ENCODE measurements around the gene CDH5. TPM values are rescaled to one million over a fixed set of nuclear protein-coding genes. Genes with fewer than 3 reads are reported as not detected.

Gene CDH5
- total and polyA plus RNA-seq, 7 donors = 0.60 to 26.0 (median 12.6) TPM

GRCh38 chr16:66354034-66354909 lies 12.2 kb upstream of the CDH5 start:
- Histone ChIP-seq H3K4me3 (no peak overlapping the region), H3K36me3 (no peaks in the 10 kb centered on the region), H3K9me3 (no peaks in the 10 kb centered on the region), H3K27ac (no peak overlapping the region), H3K27me3 (no peaks in the 10 kb centered on the region), H3K4me1 (no peaks in the 10 kb centered on the region)
- intact Hi-C loops (cut with DNase I) = no loop called here
- TF ChIP-seq EP300 (IDR thresholded peaks at IDR 0.05) = no peak
- TF ChIP-seq, protein P1, sequence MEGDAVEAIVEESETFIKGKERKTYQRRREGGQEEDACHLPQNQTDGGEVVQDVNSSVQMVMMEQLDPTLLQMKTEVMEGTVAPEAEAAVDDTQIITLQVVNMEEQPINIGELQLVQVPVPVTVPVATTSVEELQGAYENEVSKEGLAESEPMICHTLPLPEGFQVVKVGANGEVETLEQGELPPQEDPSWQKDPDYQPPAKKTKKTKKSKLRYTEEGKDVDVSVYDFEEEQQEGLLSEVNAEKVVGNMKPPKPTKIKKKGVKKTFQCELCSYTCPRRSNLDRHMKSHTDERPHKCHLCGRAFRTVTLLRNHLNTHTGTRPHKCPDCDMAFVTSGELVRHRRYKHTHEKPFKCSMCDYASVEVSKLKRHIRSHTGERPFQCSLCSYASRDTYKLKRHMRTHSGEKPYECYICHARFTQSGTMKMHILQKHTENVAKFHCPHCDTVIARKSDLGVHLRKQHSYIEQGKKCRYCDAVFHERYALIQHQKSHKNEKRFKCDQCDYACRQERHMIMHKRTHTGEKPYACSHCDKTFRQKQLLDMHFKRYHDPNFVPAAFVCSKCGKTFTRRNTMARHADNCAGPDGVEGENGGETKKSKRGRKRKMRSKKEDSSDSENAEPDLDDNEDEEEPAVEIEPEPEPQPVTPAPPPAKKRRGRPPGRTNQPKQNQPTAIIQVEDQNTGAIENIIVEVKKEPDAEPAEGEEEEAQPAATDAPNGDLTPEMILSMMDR (IDR thresholded peaks at IDR 0.05) = no peak
- TF ChIP-seq POLR2AphosphoS5 (IDR thresholded peaks at IDR 0.05) = no peak
- TF ChIP-seq POLR2A (IDR thresholded peaks at IDR 0.05) = no peak
- no peak for DNase-seq
- whole genome bisulfite sequencing, 2 donors = 37 to 52% methylated on average over 11 of the region's 11 CpGs

GRCh38 chr16:66355526-66355925 lies 11.0 kb upstream of the CDH5 start:
- TF ChIP-seq, protein P1 (IDR thresholded peaks at IDR 0.05) = no peak
- TF ChIP-seq EP300 (IDR thresholded peaks at IDR 0.05) = no peak
- no peak for TF ChIP-seq POLR2AphosphoS5 (IDR thresholded peaks at IDR 0.05)
- TF ChIP-seq POLR2A (IDR thresholded peaks at IDR 0.05) = no peak
- H3K36me3 ChIP-seq = no peaks in the 10 kb centered on the region
- WGBS, 2 donors = 62 to 66% methylated on average over 8 of the region's 8 CpGs
- intact Hi-C loops (cut with DNase I) = no loop called here
- H3K27ac ChIP-seq = no peak overlapping the region
- no peak for DNase-seq
- no peaks in the 10 kb centered on the region for H3K4me1 ChIP-seq
- H3K27me3 ChIP-seq = no peaks in the 10 kb centered on the region
- H3K4me3 ChIP-seq = no peak overlapping the region
- no peaks in the 10 kb centered on the region for H3K9me3 ChIP-seq

DNA sequence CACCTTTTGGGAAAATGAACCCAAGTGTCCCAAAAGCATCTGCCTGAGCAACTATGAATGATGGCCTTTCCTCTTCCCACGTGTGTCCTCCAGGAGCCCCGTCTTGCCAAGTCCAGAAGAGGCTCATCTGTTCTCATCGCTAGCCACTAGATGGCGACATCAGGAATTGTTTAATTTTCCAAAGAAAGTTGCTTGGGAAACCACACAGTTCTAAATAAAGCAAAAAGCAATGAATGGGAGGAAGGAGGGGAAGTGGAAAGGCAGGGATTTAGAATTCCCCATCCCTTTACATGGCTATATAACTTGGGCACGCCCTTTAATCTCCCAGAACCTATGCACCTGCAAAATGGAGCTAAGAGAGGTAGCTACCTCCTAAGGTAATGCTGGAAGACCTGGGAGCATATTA lies 9.0 kb upstream of the CDH5 start:
- H3K4me1 ChIP-seq = no peaks in the 10 kb centered on the region
- DNase-seq = peak; percentile 75
- no peaks in the 10 kb centered on the region for H3K27me3 ChIP-seq
- no peak overlapping the region for H3K27ac ChIP-seq
- H3K4me3 ChIP-seq = no peak overlapping the region
- no peaks in the 10 kb centered on the region for H3K36me3 ChIP-seq
- intact Hi-C loops (cut with DNase I) = no loop called here
- no peaks in the 10 kb centered on the region for H3K9me3 ChIP-seq
- 1 to 4% methylated on average over 5 of the region's 5 CpGs for WGBS, 2 donors
- TF ChIP-seq EP300 (IDR thresholded peaks at IDR 0.05) (no peak), POLR2A (IDR thresholded peaks at IDR 0.05) (no peak), POLR2AphosphoS5 (IDR thresholded peaks at IDR 0.05) (no peak)
- TF ChIP-seq, protein P1 (IDR thresholded peaks at IDR 0.05) = peak in 3 of 4 experiments; percentile 18 to 55 (median 25)

DNA sequence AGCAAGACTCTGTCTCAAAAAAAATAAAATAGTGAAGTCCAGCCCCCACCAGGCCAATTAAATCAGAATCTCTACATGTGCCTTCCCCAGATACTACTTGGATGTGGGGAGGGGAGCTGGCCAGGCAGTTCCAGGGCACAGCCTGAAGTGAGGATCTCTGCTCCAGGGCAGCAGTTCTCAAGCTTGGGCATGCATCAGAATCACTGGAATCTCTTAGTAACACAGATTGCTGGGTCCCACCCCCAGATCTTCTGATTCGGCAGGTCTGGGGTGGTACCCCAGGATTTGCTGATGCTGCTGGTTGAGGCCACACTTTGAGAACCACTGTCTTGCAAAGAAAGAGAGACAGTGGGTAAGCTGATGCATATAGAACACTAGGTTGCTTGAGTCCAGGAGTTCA lies 8.3 kb upstream of the CDH5 start:
- H3K36me3 ChIP-seq = no peaks in the 10 kb centered on the region
- H3K27ac ChIP-seq = no peak overlapping the region
- no peaks in the 10 kb centered on the region for H3K27me3 ChIP-seq
- no peaks in the 10 kb centered on the region for H3K4me1 ChIP-seq
- intact Hi-C loops (cut with DNase I) = no loop called here
- no peak overlapping the region for H3K4me3 ChIP-seq
- no peaks in the 10 kb centered on the region for H3K9me3 ChIP-seq
- 75 to 87% methylated on average over 1 of the region's 1 CpG for WGBS, 2 donors
- no peak for DNase-seq
- TF ChIP-seq EP300 (IDR thresholded peaks at IDR 0.05) (no peak), POLR2AphosphoS5 (IDR thresholded peaks at IDR 0.05) (no peak), POLR2A (IDR thresholded peaks at IDR 0.05) (no peak)
- TF ChIP-seq, protein P1 (IDR thresholded peaks at IDR 0.05) = no peak
